UCSD-AML1 (cell line): Measurements from ENCODE around the gene NSD2.
"Not testable (repeated sequence)": the region's sequence is repeated elsewhere in the genome, so short reads cannot be mapped to it uniquely, and the experiment has no call there.

Experiments
- DNase-seq: peaks from one replicate; lab custom pipeline; 2025; ENCODE audit not compliant: unreplicated experiment; lab: John Stamatoyannopoulos, UW

The NSD2 gene

DNA sequence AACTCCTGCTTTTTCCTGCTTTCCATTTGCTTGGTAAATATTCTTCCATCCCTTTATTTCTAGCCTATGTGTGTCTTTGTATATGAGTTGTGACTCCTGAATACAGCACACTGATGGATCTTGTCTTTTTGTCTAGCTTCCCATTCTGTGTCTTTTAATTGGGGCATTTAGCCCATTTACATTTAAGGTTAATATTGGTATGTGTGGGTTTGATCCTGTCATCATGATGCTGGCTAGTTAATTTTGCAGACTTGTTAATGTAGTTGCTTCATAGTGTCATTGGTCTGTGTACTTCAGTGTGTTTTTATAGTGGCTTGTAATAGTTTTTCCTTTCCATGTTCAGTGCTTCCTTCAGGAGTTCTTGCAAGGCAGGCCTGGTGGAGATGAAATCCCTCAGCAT, 160.0 kb downstream of the NSD2 start:
- DNase-seq, result not testable (repeated sequence)
